Measurements from ENCODE around the gene CCDC73.

GRCh38 chr11:32610797-32611352 lies 183.6 kb downstream of the CCDC73 start:
- TF ChIP-seq CTCF (IDR thresholded peaks at IDR 0.05) (no peak), POLR2A (IDR thresholded peaks at IDR 0.05) (no peak)
